Endodermal cell (in vitro differentiated cells): Measurements from ENCODE around the gene LARP1. TPM values are rescaled to one million over a fixed set of nuclear protein-coding genes. Genes with fewer than 3 reads are reported as not detected.

Experiments
- DNase-seq: peaks from one replicate; pipeline ENCODE4 v3.0.0-alpha.2; 2017
- H3K27ac ChIP-seq: 2 replicates; pipeline ENCODE4 v1.5.1; 2013; ENCODE audit warnings: mild to moderate bottlenecking, low read depth, low read length, moderate library complexity
- H3K27me3 ChIP-seq: 2 replicates; pipeline ENCODE4 v1.6.1; 2013; ENCODE audit warnings: mild to moderate bottlenecking, low read length, moderate library complexity; ENCODE audit not compliant: insufficient read depth, control insufficient read depth, poor library complexity, severe bottlenecking
- H3K36me3 ChIP-seq: 2 replicates; pipeline ENCODE4 v1.7.0; 2013; ENCODE audit warnings: mild to moderate bottlenecking, low read length, moderate library complexity; ENCODE audit not compliant: control insufficient read depth, insufficient read depth
- H3K4me1 ChIP-seq: one replicate; pipeline ENCODE4 v1.7.0; 2013; ENCODE audit warnings: low read length; ENCODE audit not compliant: control insufficient read depth, insufficient read depth
- H3K4me3 ChIP-seq: 2 replicates; pipeline ENCODE4 v1.5.1; 2013; ENCODE audit warnings: mild to moderate bottlenecking, low read length, moderate library complexity
- H3K9ac ChIP-seq: 2 replicates; pipeline ENCODE4 v1.6.1; 2013; ENCODE audit warnings: mild to moderate bottlenecking, low read length, moderate library complexity; ENCODE audit not compliant: poor library complexity, severe bottlenecking; ENCODE audit errors: extremely low read depth
- H3K9me3 ChIP-seq: 2 replicates; pipeline ENCODE4 v1.6.1; 2013; ENCODE audit warnings: mild to moderate bottlenecking, low read length, moderate library complexity; ENCODE audit not compliant: control insufficient read depth
- H3K27ac Mint-ChIP-seq: 2 replicates; pipeline ENCODE4 v1.8.0; 2020; ENCODE audit warnings: mixed read lengths
- H3K27me3 Mint-ChIP-seq: 2 replicates; pipeline ENCODE4 v1.8.0; 2021; ENCODE audit warnings: mild to moderate bottlenecking, mixed read lengths; ENCODE audit not compliant: insufficient read depth
- H3K36me3 Mint-ChIP-seq: 2 replicates; pipeline ENCODE4 v1.8.0; 2020; ENCODE audit warnings: low read depth, mixed read lengths
- H3K4me1 Mint-ChIP-seq: 2 replicates; pipeline ENCODE4 v1.8.0; 2020; ENCODE audit warnings: mixed read lengths
- H3K4me3 Mint-ChIP-seq: 2 replicates; pipeline ENCODE4 v1.8.0; 2020; ENCODE audit warnings: mild to moderate bottlenecking, moderate library complexity, mixed read lengths
- H3K9me3 Mint-ChIP-seq: 2 replicates; pipeline ENCODE4 v1.8.0; 2020; ENCODE audit warnings: mild to moderate bottlenecking, mixed read lengths
- WGBS, 2 experiments: methylation state at CpG; one replicate each; pipeline versions ENCODE4 v1.1.5 to v1.1.7; 2013; ENCODE audit warnings: missing lambda C conversion rate in 2 of 2, mixed read lengths in 1 of 2; ENCODE audit not compliant: insufficient coverage in 1 of 2, insufficient read length in 1 of 2; 5-methylcytosine and 5-hydroxymethylcytosine counted together
- total RNA-seq, 2 donors: library from RNA; stranded (reverse); fragmentation: NEBNext Ultra II Directional in 1 of 2; extraction: Animal tissue kit (Norgen Biotek cat#: 25700) in 1 of 2; gene quantifications; 2 replicates in 1 of 2; 3 replicates in 1 of 2; pipeline ENCODE4 v1.2.1, GENCODE V29; 2021
- TF ChIP-seq, protein P1 (sequence below): fragments of 200-600 bp; sonication (generic); conservative IDR thresholded peaks from 2 replicates; pipeline ENCODE4 v1.5.0; 2021; ENCODE audit warnings: antibody characterized with exemption, mild to moderate bottlenecking

LARP1 gene
- total RNA-seq, 2 donors from 2014 or later, result 193 to 273 TPM

DNA sequence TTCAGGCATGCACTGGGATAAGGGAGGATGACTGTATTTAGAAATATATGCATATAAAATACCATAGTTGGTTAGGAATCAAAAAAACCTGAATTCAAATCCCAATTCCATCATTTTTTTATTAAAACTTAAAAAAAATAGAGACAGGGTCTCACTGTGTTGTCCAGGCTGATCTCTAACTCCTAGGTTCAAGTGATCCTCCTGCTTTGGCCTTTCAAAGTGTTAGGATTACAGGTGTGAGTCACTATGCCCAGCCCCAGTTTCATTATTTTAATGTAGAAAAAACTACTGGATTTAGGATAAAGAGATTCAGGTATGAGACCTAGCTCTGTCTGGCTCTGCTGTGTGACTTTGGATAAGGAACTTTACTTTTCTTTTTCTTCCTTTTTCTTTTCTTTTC lies 3.3 kb upstream of the LARP1 start:
- H3K9ac ChIP-seq, result no peak overlapping the region
- H3K4me3 Mint-ChIP-seq, result no peak overlapping the region
- peaks cover 26% of the 10 kb centered on the region for H3K4me1 Mint-ChIP-seq
- H3K36me3 Mint-ChIP-seq, result no peaks in the 10 kb centered on the region
- H3K4me3 ChIP-seq, result no peak overlapping the region
- DNase-seq, result no peak
- H3K27ac ChIP-seq, result no peak overlapping the region
- H3K9me3 ChIP-seq, result no peaks in the 10 kb centered on the region
- TF ChIP-seq, protein P1, sequence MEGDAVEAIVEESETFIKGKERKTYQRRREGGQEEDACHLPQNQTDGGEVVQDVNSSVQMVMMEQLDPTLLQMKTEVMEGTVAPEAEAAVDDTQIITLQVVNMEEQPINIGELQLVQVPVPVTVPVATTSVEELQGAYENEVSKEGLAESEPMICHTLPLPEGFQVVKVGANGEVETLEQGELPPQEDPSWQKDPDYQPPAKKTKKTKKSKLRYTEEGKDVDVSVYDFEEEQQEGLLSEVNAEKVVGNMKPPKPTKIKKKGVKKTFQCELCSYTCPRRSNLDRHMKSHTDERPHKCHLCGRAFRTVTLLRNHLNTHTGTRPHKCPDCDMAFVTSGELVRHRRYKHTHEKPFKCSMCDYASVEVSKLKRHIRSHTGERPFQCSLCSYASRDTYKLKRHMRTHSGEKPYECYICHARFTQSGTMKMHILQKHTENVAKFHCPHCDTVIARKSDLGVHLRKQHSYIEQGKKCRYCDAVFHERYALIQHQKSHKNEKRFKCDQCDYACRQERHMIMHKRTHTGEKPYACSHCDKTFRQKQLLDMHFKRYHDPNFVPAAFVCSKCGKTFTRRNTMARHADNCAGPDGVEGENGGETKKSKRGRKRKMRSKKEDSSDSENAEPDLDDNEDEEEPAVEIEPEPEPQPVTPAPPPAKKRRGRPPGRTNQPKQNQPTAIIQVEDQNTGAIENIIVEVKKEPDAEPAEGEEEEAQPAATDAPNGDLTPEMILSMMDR, result no peak
- no peaks in the 10 kb centered on the region for H3K9me3 Mint-ChIP-seq
- H3K27me3 ChIP-seq, result no peaks in the 10 kb centered on the region
- no peaks in the 10 kb centered on the region for H3K27me3 Mint-ChIP-seq
- H3K4me1 ChIP-seq, result peaks cover 5% of the 10 kb centered on the region
- H3K36me3 ChIP-seq, result no peaks in the 10 kb centered on the region
- no peak overlapping the region for H3K27ac Mint-ChIP-seq

DNA sequence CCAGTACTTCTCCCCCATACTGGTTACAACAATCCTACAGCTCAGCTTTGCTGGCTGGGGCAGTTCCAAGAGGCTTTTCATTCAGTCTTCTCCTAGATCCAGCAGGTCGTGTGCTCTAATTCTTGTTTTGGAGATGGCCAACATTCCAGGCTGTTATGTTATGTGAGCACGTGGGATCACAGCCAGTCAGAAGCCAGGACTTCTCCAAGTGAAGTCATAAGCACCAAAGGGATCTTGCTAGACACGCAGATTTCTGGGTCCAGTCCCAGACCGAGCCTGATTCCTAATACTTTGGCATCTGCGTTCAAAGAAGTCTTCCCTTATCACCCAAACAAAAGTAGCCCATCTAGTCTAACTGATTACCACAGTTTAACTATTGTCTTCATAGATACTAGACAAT lies 1.4 kb upstream of the LARP1 start:
- Mint-ChIP-seq H3K4me1 (peaks cover 36% of the 10 kb centered on the region), H3K4me3 (peak overlapping the region; percentile 98), H3K36me3 (no peaks in the 10 kb centered on the region), H3K27me3 (no peaks in the 10 kb centered on the region), H3K9me3 (no peaks in the 10 kb centered on the region), H3K27ac (peak overlapping the region; percentile 50)
- no peaks in the 10 kb centered on the region for H3K36me3 ChIP-seq
- no peaks in the 10 kb centered on the region for H3K9me3 ChIP-seq
- 83 to 91% methylated on average over 5 of the region's 5 CpGs for WGBS, 2 experiments
- peaks cover 11% of the 10 kb centered on the region for H3K4me1 ChIP-seq
- peak overlapping the region; percentile 71 for H3K4me3 ChIP-seq
- H3K9ac ChIP-seq, result no peak overlapping the region
- H3K27me3 ChIP-seq, result no peaks in the 10 kb centered on the region
- H3K27ac ChIP-seq, result no peak overlapping the region
- DNase-seq, result peak; percentile 51
- TF ChIP-seq, protein P1, result no peak

DNA sequence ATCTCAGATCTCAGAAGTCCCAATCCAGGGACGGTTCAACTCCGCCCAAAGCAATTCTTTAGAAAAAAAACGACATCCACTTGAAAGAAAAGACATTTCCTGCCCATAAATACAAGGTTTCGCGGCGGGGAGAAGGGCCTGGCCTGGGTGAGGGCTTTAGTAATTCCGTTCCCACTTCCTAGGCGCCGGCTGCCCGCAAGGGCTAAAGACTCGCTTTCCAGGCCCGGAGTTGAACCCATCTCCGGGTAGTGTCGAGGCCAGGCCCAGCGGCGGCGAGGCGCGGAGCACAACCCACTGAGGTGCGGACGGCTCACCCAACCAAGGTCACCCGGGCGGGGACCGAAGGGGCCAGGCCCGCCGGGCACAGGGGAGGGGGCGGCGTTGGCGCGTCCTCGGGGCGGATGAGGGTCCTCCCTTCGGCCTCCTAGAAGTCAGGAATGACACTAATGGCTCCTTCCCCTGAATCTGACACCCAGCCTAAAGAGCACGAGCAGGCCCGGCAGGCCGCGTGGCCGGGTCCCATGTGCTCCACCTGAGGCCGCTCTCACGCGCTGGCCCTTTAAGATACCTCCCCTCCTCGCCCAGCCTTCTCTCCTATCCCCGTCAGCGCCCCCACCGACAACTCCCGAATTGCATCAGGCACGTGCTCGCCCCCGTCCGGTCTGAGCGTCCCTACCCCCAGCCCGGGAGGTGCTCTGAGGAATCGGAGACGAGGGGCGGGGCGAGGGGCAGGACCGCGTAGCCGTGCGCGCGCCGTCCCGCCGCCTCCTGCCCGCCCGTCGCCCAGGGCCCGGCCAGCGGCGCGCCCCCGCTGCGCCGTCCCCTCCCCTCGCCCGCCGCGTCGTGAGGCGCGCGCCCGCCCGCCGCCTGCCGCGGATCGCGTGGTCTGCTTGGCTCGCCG lies 467 bp upstream of the LARP1 start:
- H3K4me1 Mint-ChIP-seq, result peaks cover 36% of the 10 kb centered on the region
- Histone ChIP-seq H3K4me1 (peaks cover 14% of the 10 kb centered on the region), H3K36me3 (no peaks in the 10 kb centered on the region), H3K9me3 (no peaks in the 10 kb centered on the region), H3K27me3 (no peaks in the 10 kb centered on the region), H3K27ac (peak overlapping the region; percentile 83), H3K4me3 (peak overlapping the region; percentile 71), H3K9ac (peak overlapping the region; percentile 18)
- whole genome bisulfite sequencing, 2 experiments, result 5 to 6% methylated on average over 11 to 91 of the region's 92 CpGs
- DNase-seq, result peak; percentile 100
- TF ChIP-seq, protein P1, result peak; percentile 62
- no peaks in the 10 kb centered on the region for H3K36me3 Mint-ChIP-seq
- peak overlapping the region; percentile 98 for H3K4me3 Mint-ChIP-seq
- peak overlapping the region; percentile 90 for H3K27ac Mint-ChIP-seq
- no peaks in the 10 kb centered on the region for H3K27me3 Mint-ChIP-seq
- H3K9me3 Mint-ChIP-seq, result no peaks in the 10 kb centered on the region
